Hematopoietic multipotent progenitor cell treated with erythropoietin and hydrocortisone succinate and interleukin-3 and kit ligand, for 4 days (in vitro differentiated cells): ENCODE measurements around the gene COL4A2.
A peak's percentile ranks its signal among the peaks of the same experiment; 100 is the strongest.

Experiments used
- DNase-seq: peaks from one replicate; pipeline ENCODE4 v3.0.0-alpha.2; 2015

Gene COL4A2

GRCh38 chr13:110551284-110551683, 244.2 kb downstream of the COL4A2 start:
- DNase-seq: no peak

DNA sequence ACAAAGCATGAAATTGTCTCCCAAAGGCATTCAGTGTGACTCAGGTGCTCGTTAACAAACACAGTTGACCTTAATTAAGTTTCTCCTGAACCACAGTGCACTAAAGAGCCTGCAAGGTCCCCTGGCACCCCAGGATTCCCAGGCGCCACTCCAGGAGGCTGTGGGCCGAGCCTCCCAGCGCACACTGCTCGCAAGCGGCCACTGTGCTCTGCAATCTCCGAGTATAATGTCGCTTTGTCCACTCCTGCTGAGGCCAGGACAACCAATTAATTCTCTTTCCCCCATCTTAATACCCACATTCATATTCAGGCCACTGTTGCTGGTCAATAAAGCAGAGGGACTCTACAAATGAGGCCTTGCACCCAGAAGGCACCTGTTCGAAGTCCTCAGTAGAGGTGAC, 245.7 kb downstream of the COL4A2 start:
- DNase-seq: no peak

DNA sequence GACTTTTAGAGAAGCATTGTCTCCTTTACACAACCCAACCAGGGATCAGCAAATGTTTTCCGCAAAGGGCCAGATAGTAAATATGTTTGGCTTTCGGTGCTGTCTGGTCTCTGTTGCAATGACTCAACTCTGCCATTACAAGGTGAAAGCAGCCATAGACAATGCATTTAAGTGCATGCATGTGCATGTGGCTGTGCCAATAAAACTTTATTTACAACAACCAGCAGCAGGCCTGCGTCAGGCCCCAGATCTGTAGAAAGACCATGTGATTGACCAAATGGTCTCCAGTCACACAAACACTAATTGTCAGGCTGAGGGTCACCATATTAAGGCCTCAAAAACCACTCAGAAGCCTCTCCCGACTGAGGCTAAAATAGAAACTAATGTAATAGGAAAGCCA, 246.3 kb downstream of the COL4A2 start:
- DNase-seq: no peak

GRCh38 chr13:110554227-110554836, 247.2 kb downstream of the COL4A2 start:
- DNase-seq: no peak

GRCh38 chr13:110554946-110555345, 247.9 kb downstream of the COL4A2 start:
- no peak for DNase-seq

DNA sequence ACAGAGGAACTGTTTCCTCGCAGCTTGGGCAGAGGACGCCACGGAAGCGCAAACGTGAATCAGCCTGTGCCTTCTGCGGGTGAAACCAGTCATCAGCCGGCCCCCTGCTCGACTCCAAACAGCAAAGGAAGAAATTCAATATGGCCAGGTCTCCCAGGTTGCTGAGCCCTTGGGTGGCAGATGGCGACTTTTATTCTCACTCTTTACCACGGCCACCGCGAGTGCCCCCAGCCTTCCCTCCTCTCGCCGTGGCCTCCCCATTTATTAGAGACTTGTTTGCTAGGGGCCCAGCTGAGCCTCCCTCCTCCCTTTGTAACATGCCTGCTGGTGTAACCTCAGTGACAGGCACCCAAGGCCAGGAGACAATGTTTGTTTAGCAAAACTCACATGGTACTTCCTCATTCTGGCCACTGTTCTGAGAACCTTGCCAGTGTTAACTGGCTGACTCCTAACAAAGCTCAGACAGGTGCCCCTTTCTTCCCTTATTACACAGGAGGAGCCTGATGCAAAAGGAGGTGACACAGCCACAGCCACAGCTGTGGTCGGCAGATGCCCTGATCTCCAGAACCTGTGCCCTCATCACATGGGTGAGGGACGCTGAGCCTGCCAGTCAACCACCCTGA, 248.6 kb downstream of the COL4A2 start:
- peak; percentile 67 for DNase-seq

GRCh38 chr13:110556224-110556606, 249.1 kb downstream of the COL4A2 start:
- DNase-seq: no peak

DNA sequence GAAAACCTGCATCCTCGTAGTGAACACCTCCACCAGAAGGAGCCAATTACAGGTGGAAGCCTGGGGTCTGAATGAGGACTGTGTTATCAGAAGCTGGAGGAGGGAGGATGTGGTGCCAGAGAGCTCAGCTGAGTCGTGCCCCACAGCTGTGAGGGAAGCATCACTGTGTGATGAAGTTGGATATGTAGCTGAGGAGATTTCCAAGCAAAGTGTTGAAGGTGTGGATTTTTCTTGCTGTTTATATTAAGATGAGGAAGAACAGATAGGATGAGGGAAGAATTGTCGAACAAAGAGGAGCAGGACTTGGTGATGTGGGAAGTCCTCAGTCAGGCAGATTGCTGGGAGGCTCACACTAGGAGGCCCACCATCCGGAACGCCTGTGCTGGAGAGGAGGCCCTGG, 250.0 kb downstream of the COL4A2 start:
- DNase-seq: no peak

DNA sequence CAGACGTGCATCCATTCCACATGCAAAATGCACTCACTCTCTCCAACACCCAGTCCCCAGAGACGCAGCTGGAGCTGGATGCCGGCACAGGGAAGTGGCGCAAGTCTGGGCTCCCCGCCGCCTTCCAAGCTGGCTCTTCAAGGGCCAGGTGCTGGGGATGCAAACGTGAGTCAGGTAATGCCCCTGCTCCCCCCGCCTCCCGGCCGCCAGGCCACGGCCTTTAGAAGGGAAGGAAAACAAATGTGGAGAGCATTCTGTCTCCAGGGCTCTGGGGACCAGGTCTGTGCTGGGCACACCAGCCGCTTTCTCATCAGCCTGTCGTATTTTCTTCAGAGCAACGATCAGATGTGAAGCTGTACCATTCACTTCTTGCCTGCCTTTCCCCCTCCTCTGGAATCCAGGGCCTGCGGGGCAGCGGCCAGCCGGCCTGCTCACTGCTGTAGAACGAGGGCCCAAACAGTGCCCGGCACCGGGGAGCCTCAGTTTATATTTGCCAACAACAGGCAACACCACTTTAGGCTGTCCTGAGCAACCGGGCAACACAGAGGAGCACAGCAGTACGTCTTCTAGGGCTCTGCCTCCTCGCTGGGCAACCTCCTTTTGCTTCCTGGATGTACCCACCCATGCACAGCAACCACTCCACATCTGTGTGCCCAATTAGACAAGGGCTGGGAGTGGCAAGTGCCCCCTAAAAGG, 250.7 kb downstream of the COL4A2 start:
- DNase-seq: no peak

DNA sequence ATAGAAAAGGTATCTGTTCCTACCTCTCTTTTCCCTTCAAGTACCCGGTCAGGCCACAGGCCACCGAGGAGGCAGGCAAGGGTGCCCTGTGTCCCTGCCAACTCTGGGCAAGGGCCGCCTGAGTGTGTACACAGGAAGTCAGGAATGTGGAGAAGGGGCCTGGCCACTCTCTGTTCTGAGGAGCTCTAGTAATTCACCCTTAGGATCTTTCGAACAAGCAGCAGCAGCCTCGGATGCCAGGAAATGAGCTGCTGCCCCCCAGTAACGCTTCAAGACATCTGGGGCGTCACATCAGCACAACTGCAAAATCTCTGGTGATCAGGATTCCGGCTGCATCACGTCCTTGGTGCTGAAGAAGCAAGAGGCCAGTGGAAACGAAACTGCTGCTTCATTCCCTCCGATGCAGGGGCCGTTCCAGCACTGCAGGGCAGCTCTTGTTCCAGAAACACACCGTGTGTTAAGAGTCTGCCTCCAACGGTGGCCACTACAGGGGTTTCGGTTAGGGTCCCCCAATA, 252.4 kb downstream of the COL4A2 start:
- no peak for DNase-seq

DNA sequence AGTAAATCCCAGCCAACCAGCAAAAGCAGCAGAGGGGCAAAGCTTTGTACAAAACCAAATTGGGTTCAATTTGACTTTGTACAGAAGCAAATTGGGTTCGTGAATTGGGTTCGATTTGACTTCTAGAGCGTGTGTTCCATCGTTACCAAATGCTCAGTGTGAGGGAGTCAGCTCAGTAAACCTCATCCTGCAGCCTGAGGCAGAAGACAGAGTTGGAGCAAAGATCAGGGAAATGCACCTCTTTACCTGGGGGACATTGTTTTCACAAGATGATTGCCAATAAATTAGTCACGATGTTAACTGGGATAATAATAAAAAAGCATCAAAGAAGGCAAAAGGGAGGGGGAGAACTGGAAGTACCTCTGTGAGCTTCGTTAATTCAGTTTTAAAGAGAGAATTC, 252.9 kb downstream of the COL4A2 start:
- no peak for DNase-seq

- DNase-seq: peak; percentile 28
Measured at GRCh38 chr13:110560601-110561343, 253.7 kb downstream of the COL4A2 start.

DNA sequence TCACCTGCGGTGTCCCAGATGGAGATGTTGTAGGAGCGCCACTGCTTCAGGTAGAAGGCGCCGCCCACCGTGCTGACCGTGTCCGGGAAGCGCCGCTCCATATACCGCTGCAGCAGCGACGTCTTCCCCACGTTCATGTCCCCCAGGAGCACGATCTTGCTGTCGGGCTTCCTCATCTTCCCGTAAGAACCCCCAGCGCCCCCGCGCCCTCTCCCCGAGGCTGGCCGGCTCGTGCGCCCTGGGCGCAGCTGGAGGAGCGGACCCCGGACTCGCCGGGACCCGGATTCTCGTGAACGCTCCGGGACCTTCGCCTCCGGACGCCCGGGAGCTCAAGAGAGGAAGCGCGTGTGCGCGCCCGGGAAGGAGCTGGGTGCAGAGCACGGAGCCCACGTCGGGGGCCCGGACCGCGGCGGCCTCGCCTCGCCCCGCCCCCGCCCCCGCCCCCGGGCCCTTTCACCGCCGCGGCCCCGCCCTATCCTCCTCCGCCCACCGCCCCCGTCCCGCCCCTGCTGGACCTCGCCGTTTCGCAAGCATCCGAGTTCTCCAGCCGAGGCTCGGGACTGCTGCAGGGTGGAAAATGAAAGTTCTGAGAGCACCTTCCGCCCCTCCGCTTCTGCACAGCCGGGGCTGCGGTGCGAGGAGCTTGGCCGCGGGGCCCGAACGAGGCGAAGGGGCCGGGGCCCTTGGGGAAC, 254.4 kb downstream of the COL4A2 start, which contains the start of gene RAB20:
RAB20 (minus strand) TSS at position 379 of the 692 bp plus-strand sequence; CDS start at position 176, 203 bp downstream.
- DNase-seq: peak; percentile 79

DNA sequence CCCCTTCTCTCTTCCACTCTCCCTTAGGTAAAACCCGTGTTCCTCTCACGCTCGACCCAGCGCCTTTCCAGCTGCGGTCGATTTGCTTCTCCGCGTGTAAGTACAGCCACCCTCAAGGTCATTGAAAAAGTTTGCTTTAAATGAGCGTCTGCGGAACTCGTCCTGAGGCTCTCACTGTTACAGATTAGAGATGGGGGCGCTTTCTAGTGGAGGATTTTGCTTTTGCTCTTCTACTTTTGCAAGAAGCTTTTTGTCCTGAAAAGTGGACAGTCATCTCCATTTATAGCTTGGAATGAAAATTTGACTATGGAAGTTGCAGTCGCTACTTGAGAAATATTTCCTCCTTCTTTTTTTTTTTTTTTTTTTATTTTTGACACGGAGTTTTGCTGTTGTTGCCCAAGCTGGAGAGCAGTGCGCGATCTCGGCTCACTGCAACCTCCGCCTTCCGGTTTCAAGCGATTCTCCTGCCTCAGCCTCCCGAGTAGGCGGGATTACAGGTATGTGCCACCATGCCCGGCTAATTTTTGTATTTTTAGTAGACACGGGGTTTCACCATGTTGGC, 255.0 kb downstream of the COL4A2 start:
- DNase-seq: peak; percentile 64
